ENCODE data around the gene SMIM11. TPM values are rescaled to one million over a fixed set of nuclear protein-coding genes. Genes with fewer than 3 reads are reported as not detected.
A peak's percentile ranks its signal among the peaks of the same experiment; 100 is the strongest.
"Not testable (repeated sequence)": the region's sequence is repeated elsewhere in the genome, so short reads cannot be mapped to it uniquely, and the experiment has no call there.

Gene SMIM11, protein sequence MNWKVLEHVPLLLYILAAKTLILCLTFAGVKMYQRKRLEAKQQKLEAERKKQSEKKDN
- 4.0 and 6.1 TPM in 2 replicates for total RNA-seq

DNA sequence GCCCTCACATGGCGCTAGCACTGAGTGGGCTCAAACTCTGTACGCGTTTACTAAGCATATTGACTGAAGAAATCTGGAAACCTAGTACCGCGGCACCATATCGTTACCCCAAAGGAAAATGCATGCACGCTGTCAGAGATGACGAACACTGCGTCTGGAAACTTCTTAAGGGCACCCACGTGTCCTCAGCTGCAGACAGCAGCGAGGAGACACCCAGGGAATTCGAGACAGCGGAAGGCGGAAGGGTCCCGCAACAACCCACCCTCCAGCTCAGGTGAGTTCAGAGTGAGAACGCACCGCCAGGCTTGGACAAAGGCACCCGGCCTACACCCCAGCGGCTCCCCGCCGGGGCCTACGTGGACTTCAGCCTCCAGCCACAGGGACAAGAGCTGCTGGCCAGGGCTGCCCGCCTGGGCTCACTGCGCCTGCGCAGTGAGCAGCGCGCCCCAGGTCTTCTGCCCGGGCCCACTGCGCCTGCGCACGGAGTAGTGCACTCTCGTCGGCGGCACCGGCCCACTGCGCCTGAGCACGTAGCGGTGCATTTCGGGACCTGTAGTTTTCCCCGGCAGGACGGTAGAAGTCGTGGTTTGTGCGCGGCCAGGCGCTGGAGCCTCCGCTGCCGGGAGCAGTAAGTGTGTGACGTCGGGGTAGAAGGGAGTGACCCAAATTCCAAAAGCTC is at the start of gene SMIM11:
SMIM11 (plus strand) TSS at position 568 of the 679 bp plus-strand sequence. CDS start 3,998 bp downstream, outside the sequence.
- not testable (repeated sequence) for DNase-seq (ENCODE audit: low read depth in 2 of 2)

DNA sequence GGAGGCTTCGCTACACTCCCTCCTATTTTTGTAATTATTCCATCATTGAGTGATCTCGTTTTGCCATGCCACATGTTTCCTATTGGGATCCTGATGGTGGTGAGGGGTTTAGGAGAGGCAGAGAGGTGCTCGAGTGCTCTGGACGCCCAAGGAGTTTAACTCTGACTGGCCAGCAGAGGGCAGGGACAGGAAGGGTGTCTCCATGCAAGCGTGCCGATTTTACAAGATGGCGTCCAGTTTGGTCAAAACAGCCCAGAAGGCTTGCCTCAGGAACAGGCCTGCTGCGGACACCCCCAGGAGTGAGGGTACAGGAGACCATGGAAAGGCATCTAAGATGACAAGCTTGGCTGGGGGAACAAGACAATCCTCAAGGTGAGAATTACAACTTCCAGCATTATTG is 45.3 kb upstream of the SMIM11 start:
- no peak for DNase-seq (ENCODE audit: low read depth in 2 of 2)

DNA sequence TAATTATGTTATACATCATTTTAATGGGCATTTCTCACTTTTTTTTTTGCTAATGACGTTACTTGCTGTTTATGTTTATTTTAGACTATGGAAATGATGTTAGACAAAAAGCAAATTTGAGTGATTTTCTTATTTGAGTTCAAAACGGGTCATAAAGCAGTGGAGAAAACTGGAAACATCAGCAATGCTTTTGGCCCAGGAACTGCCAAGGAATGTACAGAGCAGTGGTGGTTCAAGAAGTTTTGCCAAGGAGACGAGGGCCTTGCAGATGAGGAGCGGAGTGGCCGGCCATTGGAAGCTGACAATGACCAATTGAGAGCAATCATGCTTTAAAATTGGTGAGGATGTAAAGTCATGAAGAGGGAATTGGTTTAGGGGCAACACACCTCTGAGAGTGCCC is 43.6 kb upstream of the SMIM11 start:
- no peak for DNase-seq (ENCODE audit: low read depth in 2 of 2)

DNA sequence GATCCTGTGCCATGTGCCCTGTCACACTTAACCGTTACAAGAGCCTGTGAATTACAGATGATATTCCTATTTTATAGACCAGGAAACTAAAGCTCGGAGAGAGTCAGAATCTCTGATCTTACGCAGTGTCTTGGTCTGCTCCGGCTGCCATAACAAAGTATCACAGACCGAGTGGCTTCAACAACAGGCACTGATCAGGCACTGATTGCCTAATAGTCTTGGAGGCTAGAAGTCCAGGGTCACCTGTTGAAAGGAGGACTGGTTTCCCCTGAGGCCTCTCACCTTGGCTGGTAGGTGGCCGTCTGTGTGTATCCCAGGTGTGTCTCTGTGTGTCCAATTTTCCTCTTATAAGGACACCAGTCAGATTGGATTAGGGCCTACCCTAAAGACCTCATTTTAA is 43.0 kb upstream of the SMIM11 start:
- no peak for DNase-seq (ENCODE audit: low read depth in 2 of 2)

- no peak for DNase-seq (ENCODE audit: low read depth in 2 of 2)
These were observed 42.1 kb upstream of the SMIM11 start for GRCh38 chr21:34333121-34333739.

GRCh38 chr21:34335316-34335715 is 40.0 kb upstream of the SMIM11 start:
- no peak for DNase-seq (ENCODE audit: low read depth in 2 of 2)

DNA sequence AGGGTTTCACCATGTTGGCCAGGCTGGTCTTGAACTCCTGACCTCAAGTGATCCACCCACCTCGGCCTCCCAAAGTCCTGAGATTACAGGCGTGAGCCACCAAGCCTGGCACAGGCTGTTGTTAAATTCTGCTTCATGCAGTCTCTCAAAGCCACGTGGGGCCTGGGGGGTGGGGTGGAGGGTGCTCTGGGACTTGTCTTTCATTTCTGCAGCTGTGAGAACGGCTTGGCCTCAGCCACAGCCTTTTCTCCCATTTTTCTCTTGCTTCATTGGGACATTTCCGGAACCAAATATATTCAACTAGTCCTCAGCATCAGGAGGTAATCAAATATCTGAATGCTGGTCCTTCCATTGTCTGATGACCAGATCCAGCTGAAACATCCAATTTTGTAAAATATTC is 39.1 kb upstream of the SMIM11 start:
- DNase-seq (ENCODE audit: low read depth in 2 of 2) = no peak

DNA sequence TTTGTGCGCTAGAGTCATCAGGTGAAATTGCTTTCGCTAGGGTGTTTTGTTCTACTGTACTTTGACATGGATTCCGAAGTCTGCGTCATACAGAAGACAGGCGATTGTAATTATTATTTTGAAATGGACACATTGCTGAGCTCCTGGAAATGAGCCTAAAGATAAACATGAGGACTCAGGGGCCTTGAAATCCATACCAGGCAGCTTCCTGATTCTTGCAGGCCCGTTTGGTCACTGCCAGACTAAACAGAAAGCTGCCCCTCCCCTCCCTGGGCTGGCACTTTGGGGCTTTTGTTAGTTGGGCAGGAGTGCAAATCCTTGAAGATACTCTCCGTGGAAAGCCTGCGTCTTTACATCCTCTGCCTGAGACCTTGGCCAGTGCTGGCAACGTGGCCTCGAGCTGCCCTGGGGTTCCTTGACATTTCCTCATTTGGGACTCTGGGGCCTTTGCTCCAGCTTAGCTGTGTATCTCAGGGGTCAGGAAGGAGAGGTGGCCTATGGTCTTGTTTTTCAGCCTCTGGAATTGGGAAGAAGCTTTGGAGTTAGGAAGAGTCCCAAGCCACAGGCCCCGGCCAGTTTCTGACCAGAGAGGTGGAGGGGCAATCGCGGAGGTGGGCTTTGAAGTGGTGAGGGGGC is 38.4 kb upstream of the SMIM11 start:
- DNase-seq (ENCODE audit: low read depth in 2 of 2) = peak; percentile 10 to 42

GRCh38 chr21:34337741-34338140 is 37.6 kb upstream of the SMIM11 start:
- no peak for DNase-seq (ENCODE audit: low read depth in 2 of 2)

GRCh38 chr21:34338226-34338625 is 37.1 kb upstream of the SMIM11 start:
- DNase-seq (ENCODE audit: low read depth in 2 of 2) = no peak

DNA sequence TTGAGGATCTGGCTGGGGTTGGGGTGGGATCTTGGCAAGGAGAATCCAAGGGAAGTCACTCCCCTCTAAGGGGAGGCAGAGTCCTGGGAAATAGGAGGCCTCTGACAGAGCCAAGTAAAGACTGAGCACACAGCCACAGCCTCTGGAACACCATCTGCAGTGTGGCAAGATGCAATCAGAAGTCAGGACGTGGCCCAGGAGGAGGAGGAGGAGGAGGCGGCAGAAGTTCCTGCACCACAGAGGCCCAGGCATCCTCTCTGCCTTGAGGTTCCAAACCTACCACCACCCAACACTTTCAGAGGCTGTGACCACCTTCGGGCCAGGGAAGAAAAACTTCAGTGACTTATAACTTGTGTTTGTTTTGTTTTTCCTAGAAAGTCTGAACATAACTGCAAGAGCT is 35.2 kb upstream of the SMIM11 start:
- no peak for DNase-seq (ENCODE audit: low read depth in 2 of 2)

GRCh38 chr21:34342476-34342875 is 32.8 kb upstream of the SMIM11 start:
- no peak for DNase-seq (ENCODE audit: low read depth in 2 of 2)

DNA sequence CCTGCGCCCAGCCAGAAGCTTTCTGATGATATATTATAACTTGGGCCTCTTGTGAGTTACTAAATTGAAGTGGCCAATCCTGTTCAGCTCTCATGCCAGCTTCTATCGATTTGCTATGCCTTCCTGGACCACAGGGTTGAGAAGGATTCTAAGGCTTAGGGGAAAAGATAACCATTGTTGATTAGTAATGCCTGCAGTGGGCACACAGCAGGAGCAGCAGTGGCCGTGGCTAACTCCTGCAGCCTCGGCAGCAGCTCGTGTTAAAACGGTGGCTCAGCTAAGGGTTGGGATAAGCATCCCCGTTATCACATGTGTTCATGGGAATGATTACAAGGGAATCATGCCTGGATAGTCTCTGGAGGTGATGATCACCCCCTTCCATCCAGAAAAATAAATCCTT is 32.0 kb upstream of the SMIM11 start:
- no peak for DNase-seq (ENCODE audit: low read depth in 2 of 2)

DNA sequence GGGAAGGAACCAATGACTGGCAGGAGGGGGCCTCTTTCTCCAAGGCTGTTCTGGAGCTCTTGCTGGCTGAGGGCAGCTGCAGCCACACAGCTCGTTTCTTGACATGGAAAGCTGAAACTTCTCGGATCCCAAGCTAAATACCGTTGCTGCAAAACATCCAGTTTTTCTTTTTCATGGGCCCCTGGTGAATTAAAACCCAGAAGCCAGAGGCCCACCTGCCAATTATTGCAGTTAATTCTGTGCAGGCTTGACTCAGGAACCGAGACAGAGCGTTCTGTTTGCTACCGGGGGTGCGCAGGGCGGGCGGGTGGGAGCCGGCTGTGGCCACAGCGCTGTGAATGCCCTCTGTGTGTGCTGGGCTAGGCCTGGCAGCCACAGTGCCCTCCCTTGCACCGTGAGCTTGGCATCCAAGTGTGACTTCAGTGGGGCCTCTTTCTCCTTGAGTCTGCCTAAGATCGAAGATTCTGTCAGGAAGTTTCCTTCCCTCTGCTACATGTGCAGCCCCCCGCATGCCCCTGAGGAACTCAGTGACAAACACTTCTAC is 31.4 kb upstream of the SMIM11 start:
- no peak for DNase-seq (ENCODE audit: low read depth in 2 of 2)

- no peak for DNase-seq (ENCODE audit: low read depth in 2 of 2)
These were observed 30.7 kb upstream of the SMIM11 start for GRCh38 chr21:34344584-34344983.

DNA sequence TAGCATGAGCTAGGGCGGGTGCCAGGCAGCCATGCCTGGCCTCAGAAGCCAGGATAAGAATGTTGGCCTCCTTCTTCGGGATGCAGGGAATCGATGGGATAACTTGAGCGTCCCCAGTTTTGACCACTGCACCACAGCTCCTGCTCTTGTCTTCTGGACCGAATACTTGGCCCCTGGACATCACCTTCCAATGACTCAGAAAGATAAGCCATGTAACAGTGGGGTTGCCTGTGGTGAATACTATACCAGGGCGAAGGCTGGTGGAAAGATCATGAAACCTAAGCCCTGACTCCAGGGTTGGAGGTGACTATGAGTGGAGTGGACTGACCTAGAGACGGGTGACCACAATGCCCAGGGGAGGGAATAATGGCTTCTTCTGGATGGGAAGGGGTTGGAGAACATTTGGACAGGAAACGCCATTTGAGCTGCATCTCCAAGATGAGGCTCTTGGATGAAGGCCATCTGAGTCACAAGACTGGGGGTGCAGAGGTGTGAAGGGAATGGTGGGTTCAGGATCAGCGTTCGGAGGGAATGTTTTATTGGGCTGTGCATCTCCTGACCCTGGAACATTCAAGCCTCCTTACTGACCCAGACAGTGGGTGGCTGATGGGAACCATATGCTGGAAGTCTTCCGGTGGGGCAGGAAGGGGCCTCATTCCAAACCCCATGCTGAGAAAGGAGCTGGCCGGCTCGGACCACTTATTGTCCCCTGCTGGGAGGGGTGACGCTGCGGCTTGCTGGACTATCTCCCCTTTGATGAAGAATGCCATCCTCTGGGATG is 30.0 kb upstream of the SMIM11 start:
- no peak for DNase-seq (ENCODE audit: low read depth in 2 of 2)

DNA sequence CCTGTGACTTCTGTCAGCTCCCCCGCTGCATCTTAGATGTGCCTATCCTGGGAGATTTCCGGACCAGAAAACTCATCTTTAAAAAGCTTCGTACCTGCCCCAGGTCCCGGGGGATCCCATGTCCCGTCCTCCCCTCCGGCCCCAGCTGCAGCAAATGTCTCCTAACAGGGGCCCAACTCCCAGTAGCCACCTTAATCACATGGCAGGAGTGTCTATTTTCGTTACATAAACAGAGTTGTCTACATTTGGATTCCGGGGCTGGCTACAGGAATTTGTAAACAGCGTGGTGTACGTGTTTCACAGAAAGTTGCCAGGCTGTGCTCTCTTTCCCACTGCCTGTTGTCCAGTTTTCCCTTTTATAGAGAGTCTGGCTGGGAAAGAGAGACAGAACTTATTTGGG is 29.4 kb upstream of the SMIM11 start:
- DNase-seq (ENCODE audit: low read depth in 2 of 2) = no peak

DNA sequence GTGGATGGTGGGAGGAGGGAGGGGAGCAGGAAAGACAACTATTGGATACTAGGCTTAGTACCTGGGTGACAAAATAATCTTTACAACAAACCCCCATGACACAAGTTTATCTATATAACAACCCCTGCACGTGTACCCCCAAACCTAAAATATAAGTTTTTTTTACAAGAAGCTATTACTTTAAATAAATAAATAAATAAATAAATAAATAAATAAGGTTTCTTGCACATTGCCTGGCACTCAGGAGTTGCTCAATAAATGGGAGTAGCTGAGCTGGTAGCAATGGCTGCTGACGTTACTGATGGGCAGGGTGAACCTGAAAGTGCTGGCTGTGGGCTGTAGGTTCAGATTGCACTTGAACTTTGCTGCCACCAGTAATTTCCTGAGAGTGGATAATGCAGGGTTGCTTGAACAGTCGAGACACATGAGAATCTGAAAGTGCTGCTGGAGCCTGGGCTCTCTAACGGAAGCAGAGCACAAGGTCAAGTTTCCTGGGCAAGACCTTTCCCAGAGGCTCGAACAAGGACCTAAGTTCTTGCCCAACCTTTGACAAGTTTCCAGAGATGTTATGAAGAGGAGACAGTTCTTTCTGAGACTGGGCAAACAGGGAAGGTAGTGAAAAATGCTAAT is 26.3 kb upstream of the SMIM11 start:
- DNase-seq (ENCODE audit: low read depth in 2 of 2) = no peak

DNA sequence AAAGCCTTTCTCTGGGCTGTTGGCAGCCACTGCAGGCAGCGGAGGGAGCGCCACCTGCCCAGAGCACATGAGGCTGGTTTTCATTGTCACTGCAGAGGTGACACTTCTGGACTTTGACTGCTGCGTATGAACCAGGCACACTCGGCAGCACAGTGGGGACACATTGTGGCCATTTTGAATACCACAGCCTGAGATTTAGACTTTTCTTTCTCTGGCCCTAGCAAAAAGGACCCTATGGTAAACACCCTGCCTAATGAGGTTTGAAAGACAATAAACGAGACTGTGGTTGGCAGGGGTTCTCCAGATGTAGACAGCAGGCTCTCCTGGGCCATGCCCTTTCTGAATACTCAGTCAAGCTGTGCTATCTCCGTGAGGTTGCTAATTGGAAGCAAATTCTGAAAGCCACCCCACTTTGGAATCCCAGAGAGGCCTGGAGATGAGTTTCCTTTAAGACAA is 23.5 kb upstream of the SMIM11 start:
- peak; percentile 36 to 82 for DNase-seq (ENCODE audit: low read depth in 2 of 2)

DNA sequence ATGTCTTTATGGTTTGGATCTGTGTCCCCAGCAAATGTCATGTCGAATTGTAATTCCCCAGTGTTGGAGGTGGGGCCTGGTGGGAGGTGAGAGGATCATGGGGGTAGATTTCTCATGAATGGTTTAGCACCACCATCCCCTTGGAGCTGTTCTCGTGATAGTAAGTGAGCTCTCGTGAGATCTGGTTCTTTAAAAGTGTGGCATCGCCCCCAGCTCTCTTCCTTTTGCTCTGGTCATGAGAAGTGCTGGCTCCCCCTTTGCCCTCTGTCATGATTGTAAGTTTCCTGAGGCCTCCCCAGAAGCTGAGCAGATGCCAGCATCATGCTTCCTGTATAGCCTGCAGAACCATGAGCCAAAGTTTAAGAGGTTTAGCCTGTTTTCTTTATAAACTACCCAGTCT is 22.8 kb upstream of the SMIM11 start:
- DNase-seq (ENCODE audit: low read depth in 2 of 2) = no peak

DNA sequence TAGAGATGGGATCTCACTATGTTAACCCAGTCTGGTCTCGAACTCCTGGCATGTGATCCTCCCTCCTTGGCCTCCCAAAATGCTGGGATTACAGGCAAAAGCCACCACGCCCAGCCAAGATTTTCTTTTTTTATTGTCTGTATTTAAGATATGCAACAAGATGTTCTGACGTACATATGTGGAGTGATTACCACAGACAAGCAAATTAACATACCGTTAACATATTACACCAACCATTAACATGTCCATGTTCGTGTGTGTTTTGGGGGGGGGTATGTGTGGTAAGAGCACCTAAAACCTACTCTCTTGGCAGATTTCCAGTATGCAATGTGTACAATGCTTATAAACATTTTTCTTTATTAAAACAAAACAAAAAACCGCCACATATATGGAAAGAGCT is 22.1 kb upstream of the SMIM11 start:
- DNase-seq (ENCODE audit: low read depth in 2 of 2) = no peak
